Activated naive CD8-positive, alpha-beta T cell (primary cell): Measurements from ENCODE around the gene PPM1H.
"Not testable (repeated sequence)": the region's sequence is repeated elsewhere in the genome, so short reads cannot be mapped to it uniquely, and the experiment has no call there.

Experiments
- H3K27ac Mint-ChIP-seq: one replicate; pipeline ENCODE4 v1.8.0; 2021; ENCODE audit warnings: mixed read lengths
- H3K27me3 Mint-ChIP-seq: one replicate; pipeline ENCODE4 v1.8.0; 2021; ENCODE audit warnings: mixed read lengths
- H3K36me3 Mint-ChIP-seq: one replicate; pipeline ENCODE4 v1.8.0; 2021; ENCODE audit warnings: mixed read lengths
- H3K4me1 Mint-ChIP-seq: one replicate; pipeline ENCODE4 v1.8.0; 2021; ENCODE audit warnings: low read depth, mixed read lengths
- H3K4me3 Mint-ChIP-seq: one replicate; pipeline ENCODE4 v1.8.0; 2021; ENCODE audit warnings: mild to moderate bottlenecking, mixed read lengths
- H3K9me3 Mint-ChIP-seq: one replicate; pipeline ENCODE4 v1.8.0; 2021; ENCODE audit warnings: low read depth, mixed read lengths

PPM1H gene

GRCh38 chr12:62732861-62733427 is 202.0 kb downstream of the PPM1H start:
- no peaks in the 10 kb centered on the region for H3K36me3 Mint-ChIP-seq
- no peak overlapping the region for H3K4me3 Mint-ChIP-seq
- no peaks in the 10 kb centered on the region for H3K4me1 Mint-ChIP-seq
- H3K27ac Mint-ChIP-seq, result no peak overlapping the region
- no peaks in the 10 kb centered on the region for H3K9me3 Mint-ChIP-seq
- H3K27me3 Mint-ChIP-seq, result peaks cover 1% of the 10 kb centered on the region

GRCh38 chr12:62731055-62731820 is 203.7 kb downstream of the PPM1H start:
- H3K9me3 Mint-ChIP-seq, result no peaks in the 10 kb centered on the region
- peaks cover 1% of the 10 kb centered on the region for H3K27me3 Mint-ChIP-seq
- H3K27ac Mint-ChIP-seq, result no peak overlapping the region
- H3K36me3 Mint-ChIP-seq, result no peaks in the 10 kb centered on the region
- H3K4me1 Mint-ChIP-seq, result no peaks in the 10 kb centered on the region
- H3K4me3 Mint-ChIP-seq, result no peak overlapping the region

- no peaks in the 10 kb centered on the region for H3K4me1 Mint-ChIP-seq
- H3K27me3 Mint-ChIP-seq, result peaks cover 1% of the 10 kb centered on the region
- no peak overlapping the region for H3K27ac Mint-ChIP-seq
These were observed 204.3 kb downstream of the PPM1H start for GRCh38 chr12:62730649-62731048.

GRCh38 chr12:62729579-62730544 is 205.1 kb downstream of the PPM1H start:
- H3K9me3 Mint-ChIP-seq, H3K4me1 Mint-ChIP-seq, H3K27me3 Mint-ChIP-seq, H3K27ac Mint-ChIP-seq, H3K36me3 Mint-ChIP-seq, H3K4me3 Mint-ChIP-seq: not testable (repeated sequence)

More at GRCh38 chr12:62730649-62731048, 204.3 kb downstream of the PPM1H start:
- Mint-ChIP-seq H3K36me3 (no peaks in the 10 kb centered on the region), H3K4me3 (no peak overlapping the region), H3K9me3 (no peaks in the 10 kb centered on the region)

GRCh38 chr12:62728741-62729140 is 206.2 kb downstream of the PPM1H start:
- H3K4me3 Mint-ChIP-seq, result no peak overlapping the region
- no peaks in the 10 kb centered on the region for H3K9me3 Mint-ChIP-seq
- no peaks in the 10 kb centered on the region for H3K4me1 Mint-ChIP-seq
- H3K36me3 Mint-ChIP-seq, result no peaks in the 10 kb centered on the region
- H3K27me3 Mint-ChIP-seq, result peaks cover 1% of the 10 kb centered on the region
- H3K27ac Mint-ChIP-seq, result no peak overlapping the region

GRCh38 chr12:62726471-62726980 is 208.4 kb downstream of the PPM1H start:
- no peak overlapping the region for H3K27ac Mint-ChIP-seq

GRCh38 chr12:62725781-62726180 is 209.2 kb downstream of the PPM1H start:
- Mint-ChIP-seq H3K4me1 (no peaks in the 10 kb centered on the region), H3K36me3 (no peaks in the 10 kb centered on the region), H3K9me3 (no peaks in the 10 kb centered on the region), H3K4me3 (no peak overlapping the region), H3K27ac (no peak overlapping the region), H3K27me3 (peaks cover 1% of the 10 kb centered on the region)

More at GRCh38 chr12:62726471-62726980, 208.4 kb downstream of the PPM1H start:
- Mint-ChIP-seq H3K27me3 (peaks cover 1% of the 10 kb centered on the region), H3K9me3 (no peaks in the 10 kb centered on the region), H3K4me1 (no peaks in the 10 kb centered on the region), H3K36me3 (no peaks in the 10 kb centered on the region), H3K4me3 (no peak overlapping the region)

GRCh38 chr12:62724947-62725451 is 210.0 kb downstream of the PPM1H start:
- Mint-ChIP-seq H3K36me3 (no peaks in the 10 kb centered on the region), H3K27me3 (peaks cover 1% of the 10 kb centered on the region), H3K9me3 (no peaks in the 10 kb centered on the region), H3K4me1 (no peaks in the 10 kb centered on the region), H3K4me3 (no peak overlapping the region), H3K27ac (no peak overlapping the region)

GRCh38 chr12:62724285-62724684 is 210.7 kb downstream of the PPM1H start:
- peaks cover 1% of the 10 kb centered on the region for H3K27me3 Mint-ChIP-seq

GRCh38 chr12:62722971-62723680 is 211.8 kb downstream of the PPM1H start:
- Mint-ChIP-seq H3K27me3 (peaks cover under 1% of the 10 kb centered on the region), H3K27ac (no peak overlapping the region), H3K9me3 (no peaks in the 10 kb centered on the region), H3K36me3 (no peaks in the 10 kb centered on the region), H3K4me1 (no peaks in the 10 kb centered on the region), H3K4me3 (no peak overlapping the region)

More at GRCh38 chr12:62724285-62724684, 210.7 kb downstream of the PPM1H start:
- Mint-ChIP-seq H3K4me1 (no peaks in the 10 kb centered on the region), H3K27ac (no peak overlapping the region), H3K9me3 (no peaks in the 10 kb centered on the region), H3K36me3 (no peaks in the 10 kb centered on the region), H3K4me3 (no peak overlapping the region)

GRCh38 chr12:62720661-62721330 is 214.2 kb downstream of the PPM1H start:
- Mint-ChIP-seq H3K27me3 (no peaks in the 10 kb centered on the region), H3K27ac (no peak overlapping the region), H3K4me3 (no peak overlapping the region), H3K36me3 (no peaks in the 10 kb centered on the region), H3K4me1 (no peaks in the 10 kb centered on the region), H3K9me3 (no peaks in the 10 kb centered on the region)

- no peaks in the 10 kb centered on the region for H3K27me3 Mint-ChIP-seq
- no peak overlapping the region for H3K4me3 Mint-ChIP-seq
These were observed 214.9 kb downstream of the PPM1H start for GRCh38 chr12:62720025-62720424.

GRCh38 chr12:62718762-62719426 is 216.1 kb downstream of the PPM1H start:
- Mint-ChIP-seq H3K4me1 (no peaks in the 10 kb centered on the region), H3K27ac (no peak overlapping the region), H3K36me3 (no peaks in the 10 kb centered on the region), H3K27me3 (no peaks in the 10 kb centered on the region), H3K9me3 (no peaks in the 10 kb centered on the region), H3K4me3 (no peak overlapping the region)

More at GRCh38 chr12:62720025-62720424, 214.9 kb downstream of the PPM1H start:
- H3K4me1 Mint-ChIP-seq, result no peaks in the 10 kb centered on the region
- H3K36me3 Mint-ChIP-seq, result no peaks in the 10 kb centered on the region
- H3K9me3 Mint-ChIP-seq, result no peaks in the 10 kb centered on the region
- H3K27ac Mint-ChIP-seq, result no peak overlapping the region
